HTR-8/SVneo (cell line): ENCODE results near the gene DR1.
"Not testable (repeated sequence)": the region's sequence is repeated elsewhere in the genome, so short reads cannot be mapped to it uniquely, and the experiment has no call there.

Source experiments
- DNase-seq: peaks from one replicate; pipeline ENCODE4 v3.0.0; 2011; ENCODE audit warnings: low spot score, mixed read lengths; ENCODE audit not compliant: insufficient read length
- FAIRE-seq: peaks from 2 replicates; lab custom pipeline; 2011; peaks lifted over from hg19 to GRCh38; lab: Jason Lieb, UNC

Gene DR1

DNA sequence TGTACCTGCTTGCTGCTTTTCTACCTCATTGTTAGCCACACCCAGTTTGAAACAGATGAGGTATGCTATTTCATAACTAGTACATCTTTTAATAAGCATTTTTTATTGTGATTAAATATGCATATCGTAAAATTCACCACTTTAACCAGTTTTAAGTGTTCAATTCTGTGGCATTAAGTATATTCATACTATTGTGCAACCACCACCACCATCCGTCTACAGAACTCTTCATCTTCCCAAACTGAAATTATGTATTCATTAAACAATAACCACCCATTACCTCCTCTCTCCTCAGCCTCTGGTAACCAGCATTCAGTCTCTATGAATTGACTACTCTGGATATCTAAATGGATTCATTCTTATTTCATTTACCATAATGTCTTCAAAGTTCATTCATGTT lies 20.1 kb downstream of the DR1 start:
- DNase-seq = no peak
- no peak for FAIRE-seq

DNA sequence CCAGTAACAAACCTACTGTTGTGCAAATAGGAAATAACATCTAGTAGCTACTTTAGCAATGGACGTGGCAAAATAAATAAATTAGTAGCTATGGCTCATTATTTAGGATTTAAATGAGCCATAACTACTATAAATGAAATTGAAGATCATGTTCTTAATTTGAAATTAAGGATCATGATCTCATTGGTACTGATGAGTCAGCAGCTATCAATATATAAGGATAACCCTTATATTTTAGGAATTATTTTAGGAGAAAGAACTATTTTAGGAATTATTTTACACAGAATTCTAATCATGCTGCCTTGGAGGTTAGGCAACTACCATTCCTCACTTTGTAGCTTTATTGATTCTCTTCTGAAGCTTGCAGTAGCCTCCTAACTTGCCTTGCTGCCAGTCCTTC lies 24.0 kb downstream of the DR1 start:
- DNase-seq (no peak), FAIRE-seq (no peak)

DNA sequence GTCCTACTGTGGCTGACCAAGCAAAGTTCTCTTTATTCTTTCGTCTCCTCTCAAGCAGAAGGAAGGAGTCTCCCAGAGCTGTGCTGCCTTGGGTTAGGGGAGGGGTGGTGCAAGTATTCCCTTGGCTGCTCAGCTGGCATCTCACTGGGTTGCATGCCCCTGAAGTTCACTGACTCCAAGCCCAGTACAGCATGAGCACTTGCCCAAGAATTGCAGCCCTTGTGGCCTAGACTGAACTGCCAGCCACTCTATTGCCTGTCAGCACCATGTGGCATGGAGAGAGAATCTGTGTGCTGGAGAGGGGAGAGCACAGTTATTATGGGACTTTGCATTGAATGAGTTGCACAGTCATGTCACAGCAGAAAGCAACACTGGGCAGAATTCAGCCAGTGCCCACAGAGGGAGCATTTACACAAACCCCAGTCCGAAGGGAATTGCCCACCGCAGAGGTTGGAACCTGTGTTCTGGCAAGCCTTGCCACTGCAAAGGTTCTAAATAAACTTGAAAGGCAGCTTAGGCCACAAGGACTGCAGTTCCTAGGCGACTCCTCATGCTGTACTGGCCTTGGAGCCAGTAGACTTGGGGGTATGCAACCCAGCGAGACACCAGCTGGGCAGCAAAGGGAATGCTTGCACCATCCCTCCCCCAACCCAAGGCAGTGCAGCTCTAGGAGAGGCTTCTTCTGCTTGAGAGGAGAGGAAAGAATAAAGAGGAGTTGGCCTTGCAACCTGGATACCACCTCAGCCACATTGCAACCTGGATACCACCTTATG lies 28.8 kb downstream of the DR1 start:
- FAIRE-seq (no peak), DNase-seq (no peak)

DNA sequence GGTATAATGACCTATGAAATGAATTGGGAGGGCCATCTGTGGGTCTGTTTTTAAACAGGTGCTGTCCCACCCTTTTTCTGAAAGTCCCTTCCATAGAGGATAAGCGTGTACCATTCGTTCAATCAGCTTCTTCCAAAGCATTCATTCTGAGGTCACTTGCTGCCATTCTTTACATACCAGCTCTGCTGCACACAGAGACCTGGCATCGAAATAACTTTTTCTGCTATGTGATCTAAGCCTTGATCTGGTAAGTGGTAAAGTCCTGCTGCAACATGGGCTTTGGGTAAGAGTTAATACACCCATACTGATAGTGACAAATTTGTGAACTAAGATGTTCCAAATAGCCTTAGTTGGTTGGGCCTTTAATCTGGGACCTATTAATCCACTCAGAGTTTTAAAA lies 38.9 kb downstream of the DR1 start:
- FAIRE-seq (peak; percentile 80), DNase-seq (no peak)

DNA sequence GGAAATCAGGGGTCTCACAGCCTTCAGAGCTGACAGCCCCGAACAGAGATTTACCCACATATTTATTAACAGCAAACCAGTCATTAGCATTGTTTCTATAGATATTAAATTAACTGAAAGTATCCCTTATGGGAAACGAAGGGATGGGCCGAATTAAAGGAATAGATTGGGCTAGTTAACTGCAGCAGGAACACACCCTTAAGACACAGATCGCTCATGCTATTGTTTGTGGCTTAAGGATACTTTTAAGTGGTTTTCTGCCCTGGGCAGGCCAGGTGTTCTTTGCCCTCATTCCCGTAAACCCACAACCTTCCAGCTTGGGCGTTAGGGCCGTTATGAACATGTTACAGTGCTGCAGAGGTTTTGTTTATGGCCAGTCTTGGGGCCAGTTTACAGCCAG lies 40.6 kb downstream of the DR1 start:
- not testable (repeated sequence) for DNase-seq, FAIRE-seq

DNA sequence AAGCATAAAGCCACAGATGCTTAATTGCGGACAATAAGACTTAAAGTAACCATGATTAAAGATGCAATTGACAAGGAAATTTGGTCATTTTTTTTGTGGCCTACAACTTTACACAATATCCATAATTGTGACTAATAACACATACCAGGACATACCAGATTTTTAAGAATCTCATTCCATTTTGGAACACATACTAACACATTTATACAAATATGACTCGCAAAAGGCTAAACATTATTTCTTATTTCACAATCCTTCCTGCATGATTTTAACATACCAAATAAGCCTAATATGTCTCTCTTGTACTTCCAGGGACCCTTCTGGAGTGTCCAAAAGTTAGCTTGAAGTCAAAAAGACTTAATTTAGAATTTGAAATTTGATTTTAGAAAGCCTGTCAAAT lies 48.8 kb downstream of the DR1 start:
- DNase-seq (no peak), FAIRE-seq (no peak)

DNA sequence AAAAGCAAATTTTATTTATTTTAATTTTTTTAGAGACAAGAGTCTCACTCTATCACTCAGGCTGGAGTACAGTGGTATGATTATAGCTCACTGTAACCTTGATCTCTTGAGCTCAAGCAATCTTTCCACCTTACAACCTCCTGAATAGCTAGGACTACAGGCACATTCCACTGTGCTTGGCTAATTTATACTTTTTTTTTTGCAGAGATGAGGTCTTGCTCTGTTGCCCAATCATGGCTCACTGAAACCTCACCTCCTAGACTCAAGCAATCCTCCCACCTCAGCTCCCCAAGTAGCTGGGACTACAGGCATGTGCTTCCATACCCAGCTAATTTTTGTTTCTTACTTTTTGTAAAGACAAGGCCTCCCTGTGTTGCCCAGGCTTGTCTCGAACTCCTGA lies 49.5 kb downstream of the DR1 start:
- FAIRE-seq (no peak), DNase-seq (no peak)

DNA sequence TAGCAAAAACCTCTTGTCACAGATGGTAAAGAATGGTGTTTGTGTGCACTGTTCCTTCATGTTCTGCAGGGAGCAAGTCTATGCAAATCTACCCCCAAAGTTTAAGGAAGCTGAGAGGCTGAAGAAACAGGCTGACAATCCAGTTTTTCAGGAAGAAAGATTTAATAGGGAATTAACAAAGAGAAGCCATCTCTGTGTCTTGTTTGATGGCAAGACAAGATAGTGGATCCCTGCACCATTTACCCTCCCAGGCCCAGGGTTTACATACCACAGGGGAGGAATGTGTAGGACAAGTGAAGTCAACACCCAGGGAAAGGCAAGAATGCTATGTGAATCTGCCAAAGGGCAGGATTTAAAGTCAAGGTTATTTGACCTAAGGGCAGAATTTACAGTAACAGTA lies 54.1 kb downstream of the DR1 start:
- no peak for DNase-seq
- no peak for FAIRE-seq

DNA sequence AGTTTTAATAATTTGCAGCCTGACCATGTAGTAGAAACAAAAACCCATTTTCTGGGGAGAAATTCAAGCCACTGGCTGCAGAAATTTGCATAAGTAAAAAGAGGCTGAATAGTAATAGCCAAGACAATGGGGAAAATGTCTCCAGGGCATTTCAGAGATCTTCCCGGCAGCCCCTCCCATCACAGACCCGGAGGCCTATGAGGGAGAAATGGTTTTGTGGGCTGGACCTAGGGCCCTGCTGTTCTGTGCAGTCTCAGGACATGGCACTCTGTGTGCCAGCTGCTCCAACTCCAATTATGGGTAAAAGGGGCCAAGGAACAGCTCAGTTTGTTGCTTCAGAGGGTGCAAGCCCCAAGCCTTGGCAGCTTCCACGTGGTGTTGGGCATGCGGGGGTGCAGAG lies 62.5 kb downstream of the DR1 start:
- DNase-seq = no peak
- no peak for FAIRE-seq

DNA sequence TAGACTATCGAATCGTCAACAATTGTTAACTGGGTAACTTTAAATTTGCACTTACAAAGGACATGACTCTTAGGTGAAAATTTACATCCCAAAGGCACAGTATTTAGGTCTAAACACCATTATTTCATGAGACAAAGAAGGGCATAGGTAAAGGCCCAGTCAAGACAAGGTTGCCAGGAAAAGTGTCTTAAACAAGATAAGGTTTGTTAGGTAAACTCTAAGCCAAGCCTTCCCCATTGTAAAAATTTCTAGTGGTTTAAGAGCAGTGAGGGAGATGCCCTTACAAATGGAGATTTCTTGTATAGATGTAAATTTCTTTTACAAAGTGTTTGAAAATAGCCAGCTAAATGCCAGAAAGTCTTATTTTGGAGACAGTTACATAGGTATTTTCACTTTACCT lies 65.3 kb downstream of the DR1 start:
- DNase-seq (no peak), FAIRE-seq (no peak)

DNA sequence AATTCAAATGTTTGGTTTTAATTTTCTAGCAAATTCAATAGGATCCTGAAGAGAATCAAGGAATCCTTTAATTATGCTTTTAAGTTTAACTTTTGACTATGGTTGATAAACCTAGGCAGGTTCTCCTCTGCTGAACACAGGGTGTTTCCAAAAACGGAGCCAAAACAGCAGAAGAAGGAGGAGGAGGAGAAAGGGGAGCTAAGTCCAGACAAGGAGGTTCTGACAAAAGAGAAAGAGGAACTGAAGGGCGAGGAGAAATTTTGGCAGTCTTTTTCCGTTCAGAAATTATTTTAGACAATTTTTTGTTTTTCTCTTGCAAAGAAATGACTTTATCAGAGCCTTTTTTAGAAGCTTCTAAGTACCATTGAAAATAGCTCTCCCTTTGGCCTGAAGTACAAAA lies 69.0 kb downstream of the DR1 start:
- FAIRE-seq (no peak), DNase-seq (no peak)

DNA sequence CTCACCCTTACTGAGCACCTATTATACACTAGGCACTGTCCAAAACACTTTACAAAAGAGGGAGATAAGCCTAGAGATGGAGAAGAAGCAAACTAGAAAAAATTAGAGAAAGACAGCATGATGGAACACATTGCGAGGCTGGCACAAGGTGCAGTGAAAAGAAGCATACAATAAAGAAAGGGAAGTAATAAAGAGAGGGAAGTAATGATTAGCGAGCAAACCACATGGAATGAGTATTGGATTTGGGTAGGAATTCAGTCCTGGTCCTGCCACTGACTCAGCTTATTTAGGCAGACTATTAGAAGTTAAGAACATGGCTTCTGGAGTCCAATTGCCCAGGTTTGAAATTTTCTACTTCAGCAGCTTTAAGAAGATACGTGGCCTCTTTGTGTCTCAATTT lies 69.6 kb downstream of the DR1 start:
- FAIRE-seq = no peak

DNA sequence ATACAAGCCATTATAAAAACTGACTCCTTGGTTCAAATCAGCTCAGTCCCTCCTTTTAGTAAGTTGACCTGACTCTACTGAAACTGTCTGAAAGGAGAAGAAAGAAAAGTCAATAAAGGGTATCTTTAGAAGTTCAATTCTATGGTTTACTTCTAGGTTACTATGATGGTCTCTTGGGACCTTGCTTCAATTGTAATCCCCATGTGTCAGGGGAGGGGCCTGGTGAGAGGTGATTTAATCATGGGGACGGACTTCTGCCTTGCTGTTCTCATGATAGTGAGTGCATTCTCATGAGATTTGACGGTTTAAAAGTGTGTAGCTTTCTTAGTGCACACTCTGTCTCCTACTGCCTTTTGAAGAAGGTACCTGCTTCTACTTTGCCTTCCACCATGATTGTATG lies 70.5 kb downstream of the DR1 start:
- no peak for FAIRE-seq
- no peak for DNase-seq

More for the DNA sequence above, 69.6 kb downstream of the DR1 start:
- no peak for DNase-seq
